Colonic mucosa (tissue), 4 donors: ENCODE measurements around the gene OPCML. TPM values are rescaled to one million over a fixed set of nuclear protein-coding genes. Genes with fewer than 3 reads are reported as not detected.

ENCODE experiments used
- DNase-seq: peaks from one replicate; pipeline ENCODE4 v3.0.0-alpha.2; 2020
- H3K27ac ChIP-seq: fragments of 200-600 bp; one replicate; pipeline ENCODE4 v1.8.0; 2021
- H3K27me3 ChIP-seq: fragments of 200-600 bp; one replicate; pipeline ENCODE4 v1.8.0; 2021
- H3K36me3 ChIP-seq: fragments of 200-600 bp; one replicate; pipeline ENCODE4 v1.8.0; 2021
- H3K4me1 ChIP-seq: fragments of 200-600 bp; one replicate; pipeline ENCODE4 v1.8.0; 2021; ENCODE audit warnings: mild to moderate bottlenecking
- H3K4me3 ChIP-seq: fragments of 200-600 bp; one replicate; pipeline ENCODE4 v1.8.0; 2021
- H3K9ac ChIP-seq, 2 donors: one replicate each; pipeline ENCODE4 v1.7.0; 2013; ENCODE audit warnings: control low read depth in 2 of 2, low read depth in 2 of 2, low read length in 2 of 2
- H3K9me3 ChIP-seq: fragments of 200-600 bp; one replicate; pipeline ENCODE4 v1.8.0; 2021
- intact Hi-C: fragments of 100-400 bp; cut with DNase I; formaldehyde crosslinking; loops from one replicate; pipeline ENCODE4 v1.14.1; 2022
- total RNA-seq, 2 donors: library from RNA; stranded (reverse); fragmentation: NEBNext Ultra II Directional in 1 of 2; extraction: Animal tissue kit (Norgen Biotek cat#: 25700) in 1 of 2; gene quantifications; one replicate each; pipeline ENCODE4 v1.2.1, GENCODE V29; 2021
- TF ChIP-seq, protein P1 (sequence below): fragments of 200-600 bp; IDR thresholded peaks from one replicate; pipeline ENCODE4 v1.8.0; 2022; ENCODE audit warnings: antibody characterized with exemption, mild to moderate bottlenecking
- donor health status: healthy.
- donor health status: DM: no; HTN: no; CAD: no.
- donor health status: DM: no; HTN: no; CAD: no.

OPCML gene
- total RNA-seq, 2 donors from 2014 or later: 0.08 TPM; not detected in 1

DNA sequence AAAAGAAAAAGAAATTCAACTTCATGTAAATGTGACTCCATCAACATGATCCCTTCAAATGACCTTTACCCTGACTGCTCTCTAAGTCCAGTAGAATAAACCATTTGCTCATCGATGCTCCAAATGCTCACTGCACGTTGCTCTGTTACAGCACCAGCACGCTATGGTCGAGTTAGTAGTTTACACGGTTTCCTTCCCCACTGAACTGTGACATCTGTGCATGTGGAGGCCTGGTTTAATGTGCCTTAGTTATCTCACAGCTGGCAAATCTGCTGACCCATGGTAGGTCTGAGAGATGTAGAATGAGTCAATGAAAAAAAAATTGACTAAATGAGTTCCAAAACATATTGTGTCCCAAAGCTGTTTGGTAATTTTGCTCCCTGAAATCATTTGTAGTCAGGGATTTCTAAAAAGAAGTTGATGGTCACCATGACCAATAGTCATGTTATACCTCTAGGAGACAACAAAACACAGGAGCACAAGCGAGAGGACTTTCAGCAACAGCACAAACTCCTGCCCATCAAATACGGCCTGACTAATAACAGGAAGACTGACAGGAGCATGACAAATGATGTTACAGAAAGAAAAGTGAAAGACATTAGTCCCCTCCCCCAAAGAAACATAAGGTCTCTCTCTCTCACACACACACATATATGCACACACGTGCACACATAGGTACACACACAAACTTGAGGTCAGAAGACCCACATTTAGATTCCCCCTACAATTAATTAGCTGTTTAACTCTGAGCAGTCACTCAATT is 624.5 kb downstream of the OPCML start:
- Histone ChIP-seq H3K27ac (no peak overlapping the region), H3K9me3 (no peaks in the 10 kb centered on the region), H3K4me1 (no peaks in the 10 kb centered on the region), H3K36me3 (no peaks in the 10 kb centered on the region), H3K9ac (no peak overlapping the region), H3K4me3 (no peak overlapping the region), H3K27me3 (no peaks in the 10 kb centered on the region)
- intact Hi-C loops: no loop called here
- DNase-seq: no peak
- TF ChIP-seq, protein P1, sequence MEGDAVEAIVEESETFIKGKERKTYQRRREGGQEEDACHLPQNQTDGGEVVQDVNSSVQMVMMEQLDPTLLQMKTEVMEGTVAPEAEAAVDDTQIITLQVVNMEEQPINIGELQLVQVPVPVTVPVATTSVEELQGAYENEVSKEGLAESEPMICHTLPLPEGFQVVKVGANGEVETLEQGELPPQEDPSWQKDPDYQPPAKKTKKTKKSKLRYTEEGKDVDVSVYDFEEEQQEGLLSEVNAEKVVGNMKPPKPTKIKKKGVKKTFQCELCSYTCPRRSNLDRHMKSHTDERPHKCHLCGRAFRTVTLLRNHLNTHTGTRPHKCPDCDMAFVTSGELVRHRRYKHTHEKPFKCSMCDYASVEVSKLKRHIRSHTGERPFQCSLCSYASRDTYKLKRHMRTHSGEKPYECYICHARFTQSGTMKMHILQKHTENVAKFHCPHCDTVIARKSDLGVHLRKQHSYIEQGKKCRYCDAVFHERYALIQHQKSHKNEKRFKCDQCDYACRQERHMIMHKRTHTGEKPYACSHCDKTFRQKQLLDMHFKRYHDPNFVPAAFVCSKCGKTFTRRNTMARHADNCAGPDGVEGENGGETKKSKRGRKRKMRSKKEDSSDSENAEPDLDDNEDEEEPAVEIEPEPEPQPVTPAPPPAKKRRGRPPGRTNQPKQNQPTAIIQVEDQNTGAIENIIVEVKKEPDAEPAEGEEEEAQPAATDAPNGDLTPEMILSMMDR: no peak

DNA sequence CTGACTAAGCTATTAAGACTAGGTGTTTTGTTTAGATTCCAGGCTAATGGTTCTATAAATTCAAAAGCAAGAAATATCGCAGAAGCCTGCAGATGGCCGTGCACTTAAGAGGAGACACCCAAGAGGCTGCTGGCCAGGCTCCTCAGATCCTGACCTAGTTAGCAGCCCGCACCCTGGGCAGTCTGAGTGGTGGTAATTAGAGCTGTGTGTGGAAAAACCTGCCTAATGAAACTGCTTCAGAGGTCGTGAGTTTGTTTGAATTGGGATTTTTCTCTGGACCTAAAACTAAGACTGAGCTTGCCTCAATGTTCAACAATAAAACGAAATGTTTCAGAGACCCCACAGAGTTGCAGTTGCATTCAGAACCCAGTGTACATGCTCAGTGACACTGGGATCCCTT is 627.7 kb downstream of the OPCML start:
- TF ChIP-seq, protein P1: no peak
- DNase-seq: no peak
- no peaks in the 10 kb centered on the region for H3K36me3 ChIP-seq

DNA sequence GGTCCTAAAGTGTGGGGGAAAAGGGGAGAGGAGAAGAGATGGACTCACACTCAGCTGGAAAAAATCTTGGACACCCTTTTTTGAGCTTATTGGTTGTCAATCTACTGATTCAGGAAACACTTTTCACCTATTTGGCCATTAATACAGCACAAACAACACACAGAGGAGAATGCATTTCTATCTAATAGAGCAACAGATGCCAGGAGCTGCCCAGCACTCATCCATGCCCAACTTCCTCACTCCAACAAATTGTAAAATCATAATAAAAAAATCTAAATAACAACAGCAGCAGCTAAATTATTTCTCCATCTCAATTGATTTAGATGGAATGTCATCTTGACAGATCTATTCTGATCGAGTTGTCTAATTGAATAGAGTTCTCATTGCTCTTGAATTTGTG is 628.2 kb downstream of the OPCML start:
- intact Hi-C loops: no loop called here
- Histone ChIP-seq H3K9me3 (no peaks in the 10 kb centered on the region), H3K36me3 (no peaks in the 10 kb centered on the region), H3K27me3 (no peaks in the 10 kb centered on the region), H3K4me1 (no peaks in the 10 kb centered on the region), H3K4me3 (no peak overlapping the region), H3K9ac (no peak overlapping the region), H3K27ac (no peak overlapping the region)
- TF ChIP-seq, protein P1: no peak
- DNase-seq: no peak

More for the DNA sequence above, 627.7 kb downstream of the OPCML start:
- Histone ChIP-seq H3K9me3 (no peaks in the 10 kb centered on the region), H3K9ac (no peak overlapping the region), H3K4me1 (no peaks in the 10 kb centered on the region), H3K4me3 (no peak overlapping the region), H3K27ac (no peak overlapping the region), H3K27me3 (no peaks in the 10 kb centered on the region)
- intact Hi-C loops: no loop called here

DNA sequence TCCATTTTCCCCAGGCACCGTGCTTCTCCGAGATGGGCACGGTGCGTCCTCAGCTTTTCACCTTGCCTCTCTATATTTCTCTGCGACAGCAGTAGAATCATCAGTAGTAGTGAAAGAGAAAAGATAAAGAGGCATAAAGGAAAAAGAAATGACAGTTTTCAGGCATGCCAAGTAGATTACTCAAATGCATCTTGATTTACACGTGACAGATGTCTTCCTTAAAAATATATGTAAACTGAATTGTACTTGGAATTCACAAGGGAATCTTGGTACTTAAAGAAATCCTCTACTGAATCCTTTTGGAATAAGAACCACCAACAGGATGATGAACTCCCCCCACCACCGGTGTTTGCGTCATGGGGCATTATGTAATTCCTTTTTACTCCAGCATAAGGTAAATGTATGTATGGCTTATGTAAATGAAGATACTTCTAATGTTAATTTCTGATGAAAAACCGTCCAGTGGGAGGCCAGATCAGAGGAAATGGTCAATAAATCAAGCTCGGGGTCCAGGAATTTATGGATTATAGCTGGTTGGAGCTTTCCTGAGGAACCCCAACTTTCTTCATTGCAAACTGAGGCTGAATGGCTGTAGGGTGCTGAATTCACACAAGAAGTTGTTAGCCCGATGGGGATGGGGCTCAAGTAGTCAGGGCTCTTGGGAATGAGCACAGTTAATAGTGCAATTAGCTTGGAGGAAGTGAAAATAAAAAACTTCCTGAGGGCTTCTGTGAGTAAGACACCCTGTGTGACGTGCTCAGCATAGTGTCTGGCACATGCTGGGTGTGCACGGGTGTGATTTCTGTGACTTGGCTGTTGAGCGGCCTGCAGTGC is 630.4 kb downstream of the OPCML start:
- TF ChIP-seq, protein P1: no peak
- Histone ChIP-seq H3K4me3 (no peak overlapping the region), H3K27ac (no peak overlapping the region), H3K36me3 (no peaks in the 10 kb centered on the region), H3K9ac (no peak overlapping the region), H3K4me1 (no peaks in the 10 kb centered on the region), H3K27me3 (no peaks in the 10 kb centered on the region), H3K9me3 (no peaks in the 10 kb centered on the region)
- intact Hi-C loops: no loop called here
- no peak for DNase-seq

DNA sequence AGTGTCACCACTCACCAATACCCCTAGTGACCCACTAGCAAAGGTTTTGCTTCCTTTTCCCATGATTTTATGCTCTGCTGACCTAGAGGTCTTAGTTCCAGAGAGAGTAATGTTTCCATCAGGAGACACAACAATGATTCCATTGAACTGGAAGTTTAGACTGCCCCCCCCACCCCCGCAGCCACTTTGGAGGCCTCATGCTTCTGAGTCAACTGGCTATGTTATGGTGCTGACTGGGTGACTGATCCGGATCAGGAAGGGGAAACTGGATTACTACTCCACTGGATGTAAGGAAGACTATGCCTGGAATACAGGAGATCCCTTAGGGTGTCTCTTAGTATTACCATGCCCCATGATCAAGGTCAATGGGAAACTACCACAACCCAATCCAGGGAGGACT is 633.6 kb downstream of the OPCML start:
- TF ChIP-seq, protein P1: no peak
- no peaks in the 10 kb centered on the region for H3K27me3 ChIP-seq
- no peaks in the 10 kb centered on the region for H3K4me1 ChIP-seq
- no peaks in the 10 kb centered on the region for H3K36me3 ChIP-seq
- DNase-seq: no peak
- no peak overlapping the region for H3K4me3 ChIP-seq
- no peaks in the 10 kb centered on the region for H3K9me3 ChIP-seq
- intact Hi-C loops: no loop called here
- no peak overlapping the region for H3K27ac ChIP-seq
- H3K9ac ChIP-seq: no peak overlapping the region
